Esophagus (tissue), 2 donors: ENCODE data around the gene GFRA1. TPM values are rescaled to one million over a fixed set of nuclear protein-coding genes. Genes with fewer than 3 reads are reported as not detected.

Experiments
- H3K27ac ChIP-seq, 2 donors: one replicate each; pipeline ENCODE4 v1.5.1; 2013; ENCODE audit warnings: low read depth in 2 of 2, mild to moderate bottlenecking in 2 of 2, inconsistent platforms in 1 of 2, low read length in 1 of 2, moderate library complexity in 1 of 2
- H3K27me3 ChIP-seq, 2 donors: one replicate each; pipeline ENCODE4 v1.6.1; 2013; ENCODE audit warnings: low read length in 2 of 2, control low read depth in 1 of 2, mild to moderate bottlenecking in 1 of 2; ENCODE audit not compliant: insufficient read depth in 2 of 2, control insufficient read depth in 1 of 2
- H3K36me3 ChIP-seq, 2 donors: one replicate each; pipeline ENCODE4 v1.6.1; 2013; ENCODE audit warnings: low read length in 1 of 2; ENCODE audit not compliant: control insufficient read depth in 2 of 2, insufficient read depth in 2 of 2
- H3K4me1 ChIP-seq, 2 donors: one replicate each; pipeline ENCODE4 v1.6.1; 2013; ENCODE audit warnings: low read length in 1 of 2; ENCODE audit not compliant: control insufficient read depth in 2 of 2, insufficient read depth in 2 of 2
- H3K4me3 ChIP-seq, 2 donors: one replicate each; pipeline ENCODE4 v1.5.1; 2013; ENCODE audit warnings: low read length in 2 of 2, mild to moderate bottlenecking in 2 of 2, low read depth in 1 of 2, moderate library complexity in 1 of 2
- H3K9me3 ChIP-seq, 2 donors: one replicate each; pipeline ENCODE4 v1.6.1; 2013; ENCODE audit warnings: mild to moderate bottlenecking in 2 of 2, low read depth in 1 of 2, low read length in 1 of 2, moderate library complexity in 1 of 2; ENCODE audit not compliant: control insufficient read depth in 2 of 2, insufficient read depth in 1 of 2
- WGBS, 2 donors: extraction: QIAGEN DNeasy Blood & Tissue Kit; methylation state at CpG; one replicate each; pipeline ENCODE4 v1.1.7; 2013; 5-methylcytosine and 5-hydroxymethylcytosine counted together
- polyA plus RNA-seq, 2 donors: library from polyadenylated mRNA; stranded (reverse); fragments of 200-250 nt; gene quantifications; one replicate each; pipeline ENCODE4 v1.2.3, GENCODE V29; 2013
- donor health status: healthy with polysubstance abuse.
- donor health status: Bipolar disorder and iron deficiency.

GFRA1 gene
- polyA plus RNA-seq, 2 donors: 0.73 to 1.3 TPM

DNA sequence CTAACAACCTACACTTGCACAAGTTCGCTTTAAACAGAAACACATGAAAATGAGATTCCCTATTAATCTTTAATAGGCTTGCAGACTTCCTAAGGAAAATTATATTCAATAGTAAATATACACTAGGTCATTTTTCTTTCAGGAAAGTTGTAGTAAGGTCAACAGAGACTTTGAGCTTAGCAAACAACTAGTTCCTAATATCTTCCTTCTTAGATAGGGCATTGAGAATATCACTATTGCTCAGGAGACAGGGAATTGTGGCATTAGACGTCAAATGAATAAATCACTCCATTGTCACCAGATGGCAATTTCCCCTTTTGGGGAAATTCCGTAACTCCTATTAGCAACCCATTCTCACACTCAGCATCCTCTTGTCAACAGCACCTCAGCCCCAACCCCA lies 164.9 kb downstream of the GFRA1 start:
- WGBS, 2 donors: 49 to 72% methylated on average over 3 of the region's 3 CpGs
- H3K36me3 ChIP-seq: no peaks in the 10 kb centered on the region

DNA sequence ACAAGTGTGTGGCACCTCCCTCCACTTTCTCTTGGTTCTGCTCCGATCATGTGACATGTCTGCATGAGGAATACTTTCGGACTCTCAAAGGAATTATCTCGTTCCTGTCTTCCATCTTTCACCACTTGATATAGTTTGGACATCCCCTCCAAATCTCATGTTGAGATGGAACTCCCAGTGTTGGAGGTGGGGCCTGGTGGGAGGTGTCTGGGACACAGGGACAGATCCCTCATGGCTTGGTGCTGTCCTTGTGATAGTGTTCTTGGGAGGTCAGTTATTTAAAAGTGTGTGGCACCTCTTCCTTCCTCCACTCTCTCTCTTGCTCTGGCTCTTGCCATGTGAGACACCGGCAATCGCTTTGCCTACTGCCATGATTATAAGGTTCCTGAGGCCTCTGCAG lies 166.4 kb downstream of the GFRA1 start:
- H3K9me3 ChIP-seq: peaks cover 0 to 5% of the 10 kb centered on the region in 2 donors

More for the DNA sequence above, 164.9 kb downstream of the GFRA1 start:
- no peak overlapping the region for H3K27ac ChIP-seq
- peaks cover 0 to 5% of the 10 kb centered on the region in 2 donors for H3K9me3 ChIP-seq
- no peaks in the 10 kb centered on the region for H3K27me3 ChIP-seq
- no peak overlapping the region for H3K4me3 ChIP-seq
- no peaks in the 10 kb centered on the region for H3K4me1 ChIP-seq

DNA sequence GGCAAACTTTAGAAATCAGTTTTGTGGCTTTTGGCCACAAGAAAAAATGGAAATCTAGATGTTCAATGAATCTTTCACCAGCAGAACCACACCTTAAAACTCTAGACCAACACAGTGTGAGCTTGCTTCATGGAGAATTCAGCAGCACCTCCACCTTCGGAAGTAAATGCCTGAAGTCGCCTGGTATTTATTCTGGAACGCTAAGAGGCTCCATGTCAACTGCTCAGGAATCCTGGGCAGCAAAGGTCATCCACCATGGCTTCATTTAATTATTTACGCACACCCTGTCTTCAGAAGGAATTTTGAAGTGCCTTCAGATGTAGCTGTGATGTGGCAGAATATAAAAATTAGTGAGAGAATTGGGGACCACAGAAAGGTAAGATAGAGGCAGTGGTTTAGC lies 167.7 kb downstream of the GFRA1 start:
- Histone ChIP-seq H3K4me1 (no peaks in the 10 kb centered on the region), H3K4me3 (no peak overlapping the region), H3K27ac (no peak overlapping the region), H3K27me3 (no peaks in the 10 kb centered on the region), H3K36me3 (no peaks in the 10 kb centered on the region), H3K9me3 (peaks cover 0 to 5% of the 10 kb centered on the region in 2 donors)
- WGBS, 2 donors: 64 to 80% methylated on average over 4 of the region's 4 CpGs

More for the DNA sequence above, 166.4 kb downstream of the GFRA1 start:
- no peak overlapping the region for H3K4me3 ChIP-seq
- H3K27ac ChIP-seq: no peak overlapping the region
- no peaks in the 10 kb centered on the region for H3K36me3 ChIP-seq
- WGBS, 2 donors: 88 to 90% methylated on average over 5 of the region's 5 CpGs
- H3K4me1 ChIP-seq: no peaks in the 10 kb centered on the region
- H3K27me3 ChIP-seq: no peaks in the 10 kb centered on the region

DNA sequence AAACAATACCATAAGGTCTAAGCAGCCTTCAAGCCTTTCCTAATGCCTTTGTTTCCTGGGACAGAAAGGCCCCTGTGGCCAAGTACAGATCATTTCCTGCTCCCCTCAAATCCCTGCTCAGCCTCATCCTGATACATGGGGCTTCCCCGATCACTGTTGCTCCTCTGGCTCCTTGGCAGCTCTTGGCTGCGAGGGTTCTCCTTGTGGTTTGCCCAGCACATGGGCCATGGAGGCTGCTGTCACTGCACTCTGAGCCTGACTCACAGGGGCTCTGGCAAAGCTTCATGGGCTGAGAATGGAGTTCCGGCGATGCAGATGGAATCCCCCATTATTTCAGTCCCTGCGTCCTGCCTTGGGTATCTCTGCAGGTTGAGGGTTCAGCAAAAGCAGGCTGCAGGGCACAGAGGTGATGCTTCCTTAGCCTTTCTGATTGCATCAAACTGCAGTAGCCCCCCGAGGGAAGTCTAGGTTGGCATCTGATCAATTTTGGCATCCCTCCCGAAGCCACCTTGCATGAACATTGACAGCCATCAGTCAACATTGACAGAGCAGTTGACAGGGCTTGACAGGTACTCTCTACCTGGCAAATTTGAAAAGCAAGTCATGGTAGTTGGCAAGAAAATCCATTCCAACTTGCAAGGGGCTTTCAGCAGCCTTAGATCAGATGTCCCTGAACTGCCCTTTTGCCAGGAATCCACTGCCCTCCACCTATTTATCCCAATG lies 168.6 kb downstream of the GFRA1 start:
- Histone ChIP-seq H3K4me3 (no peak overlapping the region), H3K9me3 (peaks cover 0 to 5% of the 10 kb centered on the region in 2 donors), H3K27me3 (no peaks in the 10 kb centered on the region), H3K36me3 (no peaks in the 10 kb centered on the region), H3K4me1 (no peaks in the 10 kb centered on the region), H3K27ac (no peak overlapping the region)
- WGBS, 2 donors: 86% methylated on average over 7 of the region's 7 CpGs

DNA sequence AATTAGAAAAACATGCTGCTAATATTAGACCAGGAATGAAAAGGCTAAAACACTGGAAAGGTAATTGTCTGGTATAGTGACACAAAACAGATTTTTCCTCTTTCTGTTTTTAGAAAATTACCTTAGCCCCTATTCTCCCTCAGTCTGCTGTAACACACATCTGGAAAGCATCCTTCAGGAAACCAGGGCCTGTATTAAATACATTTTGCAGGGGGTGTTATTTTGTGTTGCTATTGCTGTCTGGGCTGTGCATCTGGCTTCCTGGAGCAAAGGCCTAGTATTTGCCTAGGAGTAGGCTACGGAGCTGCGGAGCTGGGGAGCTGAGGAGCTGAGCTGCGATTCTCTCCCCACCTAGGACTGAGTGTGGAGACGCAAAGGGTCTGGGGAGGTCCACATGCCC lies 169.3 kb downstream of the GFRA1 start:
- H3K4me1 ChIP-seq: no peaks in the 10 kb centered on the region
- H3K36me3 ChIP-seq: no peaks in the 10 kb centered on the region
- no peak overlapping the region for H3K27ac ChIP-seq
- 83 to 91% methylated on average over 4 of the region's 4 CpGs for WGBS, 2 donors
- no peaks in the 10 kb centered on the region for H3K27me3 ChIP-seq
- H3K9me3 ChIP-seq: peaks cover 0 to 5% of the 10 kb centered on the region in 2 donors
- no peak overlapping the region for H3K4me3 ChIP-seq

DNA sequence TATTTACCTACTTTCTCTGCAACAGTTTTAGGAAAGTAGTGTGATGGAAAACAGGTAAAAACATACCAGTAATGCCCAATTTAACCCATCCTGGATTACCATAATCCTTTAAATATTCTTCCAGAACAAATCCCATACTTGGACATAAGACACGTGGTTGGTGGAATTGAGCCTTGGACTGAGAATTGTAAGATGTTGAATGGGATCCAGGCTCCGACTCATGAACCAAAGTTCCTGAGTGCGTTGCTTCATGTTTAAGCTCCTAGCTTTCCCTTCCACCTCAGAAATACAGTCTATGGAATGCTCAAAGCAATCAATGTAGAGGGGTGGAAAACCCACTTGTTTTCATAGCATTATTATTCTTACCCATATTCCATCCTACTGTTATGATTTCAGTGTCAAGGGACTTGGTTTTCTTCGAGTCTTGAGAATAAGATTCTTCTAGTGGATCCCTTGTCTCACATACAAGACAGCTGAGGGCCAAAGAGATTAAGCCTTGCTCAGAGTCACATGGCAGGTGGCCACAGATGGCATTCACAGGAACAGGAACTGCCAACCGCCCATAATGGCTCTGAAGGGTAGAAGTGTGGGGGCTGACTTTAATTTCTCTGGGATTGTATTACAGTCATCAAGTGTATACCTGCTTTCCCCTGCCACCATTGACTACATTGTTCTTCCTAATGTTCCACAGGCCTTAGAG lies 171.2 kb downstream of the GFRA1 start:
- WGBS, 2 donors: 56 to 64% methylated on average over 5 of the region's 5 CpGs
- H3K4me1 ChIP-seq: peaks cover 0 to 3% of the 10 kb centered on the region in 2 donors
- no peaks in the 10 kb centered on the region for H3K27me3 ChIP-seq
- H3K9me3 ChIP-seq: peaks cover 0 to 5% of the 10 kb centered on the region in 2 donors
- H3K4me3 ChIP-seq: no peak overlapping the region
- no peaks in the 10 kb centered on the region for H3K36me3 ChIP-seq
- no peak overlapping the region for H3K27ac ChIP-seq

DNA sequence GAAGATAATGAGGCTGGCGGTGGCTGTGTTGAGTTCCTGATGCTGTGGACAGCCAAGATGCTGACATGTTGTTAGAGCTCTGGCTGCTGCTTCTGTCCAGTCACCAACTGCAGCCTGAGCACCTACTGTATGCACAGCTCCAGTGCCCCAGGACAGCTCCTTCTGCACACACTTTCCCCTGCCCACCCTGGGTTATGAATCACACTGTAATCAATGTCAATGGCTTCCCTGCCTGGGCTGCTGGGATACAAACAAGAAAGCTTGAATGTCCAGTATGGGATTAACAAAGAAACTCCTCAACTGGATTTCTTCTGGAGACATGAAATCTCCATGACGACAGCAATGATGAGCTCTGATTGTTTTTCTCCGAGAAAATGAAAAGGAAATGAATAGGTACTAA lies 172.0 kb downstream of the GFRA1 start:
- no peak overlapping the region for H3K4me3 ChIP-seq
- 89 to 90% methylated on average over 3 of the region's 3 CpGs for WGBS, 2 donors
- H3K4me1 ChIP-seq: peaks cover 0 to 3% of the 10 kb centered on the region in 2 donors
- no peak overlapping the region for H3K27ac ChIP-seq
- peaks cover 0 to 5% of the 10 kb centered on the region in 2 donors for H3K9me3 ChIP-seq
- H3K27me3 ChIP-seq: no peaks in the 10 kb centered on the region
- H3K36me3 ChIP-seq: no peaks in the 10 kb centered on the region

DNA sequence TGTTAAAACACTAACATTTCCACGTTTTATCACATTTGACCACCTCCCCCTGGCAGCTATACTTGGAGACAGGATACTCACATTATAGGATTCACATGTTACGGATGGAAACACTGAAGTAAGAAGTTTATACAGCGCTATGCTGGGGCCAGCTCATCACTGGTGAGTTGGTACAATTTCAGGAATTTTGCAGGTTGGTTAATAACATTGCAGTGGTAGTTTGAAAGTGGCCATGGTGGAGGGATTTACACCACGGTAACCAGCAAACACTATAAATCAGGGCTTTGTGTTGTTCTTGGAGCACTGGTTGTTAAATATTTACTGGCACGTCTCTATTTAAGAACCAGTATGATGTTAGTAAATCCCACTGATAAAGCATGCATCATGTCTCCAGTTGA lies 174.0 kb downstream of the GFRA1 start:
- Histone ChIP-seq H3K27me3 (no peaks in the 10 kb centered on the region), H3K27ac (no peak overlapping the region), H3K9me3 (peaks cover 0 to 1% of the 10 kb centered on the region in 2 donors), H3K36me3 (no peaks in the 10 kb centered on the region), H3K4me1 (peaks cover 0 to 3% of the 10 kb centered on the region in 2 donors), H3K4me3 (no peak overlapping the region)
- WGBS, 2 donors: 57 to 67% methylated on average over 5 of the region's 5 CpGs

DNA sequence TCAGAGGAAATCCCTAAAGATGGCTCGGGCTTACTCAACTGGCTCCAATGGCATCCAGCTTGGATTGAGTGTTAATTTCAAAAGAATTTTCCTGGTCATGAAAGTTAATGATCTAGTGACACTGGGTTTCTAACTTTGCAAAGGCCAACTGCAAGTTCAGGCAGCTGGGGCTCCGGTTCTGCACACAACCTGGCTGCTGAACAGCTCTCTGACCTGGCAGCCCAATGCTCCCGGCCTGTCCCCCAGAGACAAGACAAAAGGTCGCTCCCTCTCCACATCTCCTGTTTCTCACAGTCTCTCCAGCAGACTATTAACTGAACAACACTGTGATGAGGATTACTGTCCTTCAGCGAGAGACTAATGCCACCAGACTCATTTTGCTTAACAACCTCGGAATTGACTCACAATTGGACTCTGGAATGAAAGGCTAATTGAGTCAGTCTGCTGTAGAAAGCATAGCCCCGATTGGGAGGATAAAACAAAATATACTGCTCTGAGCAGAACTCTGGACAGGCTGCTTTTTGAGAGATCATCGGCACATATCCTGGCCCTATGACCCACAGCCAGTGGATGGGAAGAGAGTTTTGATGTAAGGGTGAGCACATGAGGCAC lies 174.5 kb downstream of the GFRA1 start:
- Histone ChIP-seq H3K4me3 (no peak overlapping the region), H3K9me3 (no peaks in the 10 kb centered on the region), H3K4me1 (peaks cover 0 to 3% of the 10 kb centered on the region in 2 donors), H3K27ac (no peak overlapping the region), H3K27me3 (no peaks in the 10 kb centered on the region), H3K36me3 (no peaks in the 10 kb centered on the region)
- WGBS, 2 donors: 57 to 71% methylated on average over 8 of the region's 8 CpGs
